HL-60 (cell line): ENCODE measurements around the gene PRRX1.

Source experiments
- DNase-seq, 2 experiments: peaks; one replicate each; pipeline ENCODE4 v3.0.0-alpha.2; 2010 to 2020; ENCODE audit warnings: low read depth in 1 of 2, low spot score in 1 of 2
- H3K27ac ChIP-seq: fragments of 250-450 bp; sonication (Bioruptor Pico); replicated peaks from 2 replicates; pipeline ENCODE4 v1.5.1; 2020; ENCODE audit warnings: mild to moderate bottlenecking, moderate library complexity
- H3K27me3 ChIP-seq: fragments of 250-450 bp; sonication (Bioruptor Pico); 2 replicates; pipeline ENCODE4 v1.5.1; 2021; ENCODE audit warnings: mild to moderate bottlenecking, moderate library complexity; ENCODE audit not compliant: insufficient read depth, poor library complexity, severe bottlenecking
- H3K4me3 ChIP-seq: replicated peaks from 2 replicates; pipeline ENCODE4 v1.5.1; 2011; ENCODE audit warnings: mild to moderate bottlenecking, control low read depth, low read length; ENCODE audit not compliant: insufficient read depth
- GABPA ChIP-seq: IDR thresholded peaks from 2 replicates; pipeline ENCODE4 v1.6.1; 2012; ENCODE audit warnings: low read depth
- POLR2AphosphoS5 ChIP-seq: IDR thresholded peaks from 2 replicates; pipeline ENCODE4 v1.6.1; 2012; ENCODE audit warnings: low read depth
- SPI1 ChIP-seq: IDR thresholded peaks from 2 replicates; pipeline ENCODE4 v1.6.1; 2012; ENCODE audit warnings: low read depth, mild to moderate bottlenecking, borderline replicate concordance
- TF ChIP-seq, protein P1 (sequence below): IDR thresholded peaks from 2 replicates; pipeline ENCODE4 v1.6.1; 2012; ENCODE audit warnings: low read depth; ENCODE audit not compliant: insufficient replicate concordance
- TF ChIP-seq, protein P2 (sequence below): IDR thresholded peaks from one replicate; pipeline ENCODE4 v1.5.1; 2011; ENCODE audit warnings: low read length, control low read depth, inconsistent platforms; ENCODE audit not compliant: insufficient read depth

Gene PRRX1

GRCh38 chr1:170694172-170694926 lies 30.4 kb downstream of the PRRX1 start:
- Histone ChIP-seq H3K4me3 (no peak overlapping the region), H3K27me3 (no peaks in the 10 kb centered on the region), H3K27ac (no peak overlapping the region)
- TF ChIP-seq, protein P1, sequence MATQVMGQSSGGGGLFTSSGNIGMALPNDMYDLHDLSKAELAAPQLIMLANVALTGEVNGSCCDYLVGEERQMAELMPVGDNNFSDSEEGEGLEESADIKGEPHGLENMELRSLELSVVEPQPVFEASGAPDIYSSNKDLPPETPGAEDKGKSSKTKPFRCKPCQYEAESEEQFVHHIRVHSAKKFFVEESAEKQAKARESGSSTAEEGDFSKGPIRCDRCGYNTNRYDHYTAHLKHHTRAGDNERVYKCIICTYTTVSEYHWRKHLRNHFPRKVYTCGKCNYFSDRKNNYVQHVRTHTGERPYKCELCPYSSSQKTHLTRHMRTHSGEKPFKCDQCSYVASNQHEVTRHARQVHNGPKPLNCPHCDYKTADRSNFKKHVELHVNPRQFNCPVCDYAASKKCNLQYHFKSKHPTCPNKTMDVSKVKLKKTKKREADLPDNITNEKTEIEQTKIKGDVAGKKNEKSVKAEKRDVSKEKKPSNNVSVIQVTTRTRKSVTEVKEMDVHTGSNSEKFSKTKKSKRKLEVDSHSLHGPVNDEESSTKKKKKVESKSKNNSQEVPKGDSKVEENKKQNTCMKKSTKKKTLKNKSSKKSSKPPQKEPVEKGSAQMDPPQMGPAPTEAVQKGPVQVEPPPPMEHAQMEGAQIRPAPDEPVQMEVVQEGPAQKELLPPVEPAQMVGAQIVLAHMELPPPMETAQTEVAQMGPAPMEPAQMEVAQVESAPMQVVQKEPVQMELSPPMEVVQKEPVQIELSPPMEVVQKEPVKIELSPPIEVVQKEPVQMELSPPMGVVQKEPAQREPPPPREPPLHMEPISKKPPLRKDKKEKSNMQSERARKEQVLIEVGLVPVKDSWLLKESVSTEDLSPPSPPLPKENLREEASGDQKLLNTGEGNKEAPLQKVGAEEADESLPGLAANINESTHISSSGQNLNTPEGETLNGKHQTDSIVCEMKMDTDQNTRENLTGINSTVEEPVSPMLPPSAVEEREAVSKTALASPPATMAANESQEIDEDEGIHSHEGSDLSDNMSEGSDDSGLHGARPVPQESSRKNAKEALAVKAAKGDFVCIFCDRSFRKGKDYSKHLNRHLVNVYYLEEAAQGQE, result no peak
- TF ChIP-seq SPI1 (no peak), GABPA (no peak)
- DNase-seq, result no peak

- no peak for DNase-seq
- H3K27me3 ChIP-seq, result no peaks in the 10 kb centered on the region
- no peak for TF ChIP-seq POLR2AphosphoS5
- TF ChIP-seq SPI1, result no peak
- no peak for TF ChIP-seq GABPA
- TF ChIP-seq, protein P1, result no peak
- TF ChIP-seq, protein P2, sequence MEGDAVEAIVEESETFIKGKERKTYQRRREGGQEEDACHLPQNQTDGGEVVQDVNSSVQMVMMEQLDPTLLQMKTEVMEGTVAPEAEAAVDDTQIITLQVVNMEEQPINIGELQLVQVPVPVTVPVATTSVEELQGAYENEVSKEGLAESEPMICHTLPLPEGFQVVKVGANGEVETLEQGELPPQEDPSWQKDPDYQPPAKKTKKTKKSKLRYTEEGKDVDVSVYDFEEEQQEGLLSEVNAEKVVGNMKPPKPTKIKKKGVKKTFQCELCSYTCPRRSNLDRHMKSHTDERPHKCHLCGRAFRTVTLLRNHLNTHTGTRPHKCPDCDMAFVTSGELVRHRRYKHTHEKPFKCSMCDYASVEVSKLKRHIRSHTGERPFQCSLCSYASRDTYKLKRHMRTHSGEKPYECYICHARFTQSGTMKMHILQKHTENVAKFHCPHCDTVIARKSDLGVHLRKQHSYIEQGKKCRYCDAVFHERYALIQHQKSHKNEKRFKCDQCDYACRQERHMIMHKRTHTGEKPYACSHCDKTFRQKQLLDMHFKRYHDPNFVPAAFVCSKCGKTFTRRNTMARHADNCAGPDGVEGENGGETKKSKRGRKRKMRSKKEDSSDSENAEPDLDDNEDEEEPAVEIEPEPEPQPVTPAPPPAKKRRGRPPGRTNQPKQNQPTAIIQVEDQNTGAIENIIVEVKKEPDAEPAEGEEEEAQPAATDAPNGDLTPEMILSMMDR, result no peak
- H3K4me3 ChIP-seq, result no peak overlapping the region
- no peak overlapping the region for H3K27ac ChIP-seq
Measured at GRCh38 chr1:170695955-170696590, 32.1 kb downstream of the PRRX1 start.

- Histone ChIP-seq H3K4me3 (no peak overlapping the region), H3K27ac (no peak overlapping the region)
Measured at GRCh38 chr1:170696591-170697290, 32.8 kb downstream of the PRRX1 start.

DNA sequence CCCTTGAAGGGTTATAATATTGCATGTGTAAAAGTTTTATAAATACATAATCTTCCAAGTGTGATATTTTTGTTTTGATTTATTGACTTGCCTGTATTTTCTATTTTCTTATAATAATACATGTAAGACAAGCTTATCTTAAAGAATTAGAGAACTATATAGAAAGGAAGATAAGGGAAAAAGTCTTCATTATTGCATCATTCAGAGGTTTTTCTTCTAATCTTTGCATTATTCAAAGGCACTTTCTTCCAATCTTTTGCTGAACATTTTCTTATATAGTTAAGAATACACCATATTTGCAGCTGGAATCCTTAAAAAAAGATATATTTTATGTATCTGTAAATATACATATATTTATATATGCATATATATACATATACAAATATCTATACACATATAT lies 33.4 kb downstream of the PRRX1 start:
- TF ChIP-seq GABPA, result no peak
- TF ChIP-seq, protein P1, result no peak
- TF ChIP-seq, protein P2, result no peak
- no peak for TF ChIP-seq POLR2AphosphoS5
- TF ChIP-seq SPI1, result no peak
- no peaks in the 10 kb centered on the region for H3K27me3 ChIP-seq
- no peak overlapping the region for H3K4me3 ChIP-seq
- H3K27ac ChIP-seq, result no peak overlapping the region
- no peak for DNase-seq

More at GRCh38 chr1:170696591-170697290, 32.8 kb downstream of the PRRX1 start:
- DNase-seq, result no peak
- no peak for TF ChIP-seq GABPA
- TF ChIP-seq, protein P2, result no peak
- no peaks in the 10 kb centered on the region for H3K27me3 ChIP-seq
